ENCODE data around the gene EIF4G3. TPM values are rescaled to one million over a fixed set of nuclear protein-coding genes. Genes with fewer than 3 reads are reported as not detected.

The EIF4G3 gene
- total RNA-seq, 4 donors from 2014 or later = 56.6 to 131 (median 70.8) TPM

GRCh38 chr1:21042929-21043605 lies 133.6 kb downstream of the EIF4G3 start:
- Histone ChIP-seq H3K27me3 (no peaks in the 10 kb centered on the region), H3K4me3 (no peak overlapping the region), H3K9me3 (no peaks in the 10 kb centered on the region), H3K27ac (no peak overlapping the region), H3K4me1 (no peaks in the 10 kb centered on the region), H3K36me3 (no peaks in the 10 kb centered on the region)
- TF ChIP-seq, protein P1, sequence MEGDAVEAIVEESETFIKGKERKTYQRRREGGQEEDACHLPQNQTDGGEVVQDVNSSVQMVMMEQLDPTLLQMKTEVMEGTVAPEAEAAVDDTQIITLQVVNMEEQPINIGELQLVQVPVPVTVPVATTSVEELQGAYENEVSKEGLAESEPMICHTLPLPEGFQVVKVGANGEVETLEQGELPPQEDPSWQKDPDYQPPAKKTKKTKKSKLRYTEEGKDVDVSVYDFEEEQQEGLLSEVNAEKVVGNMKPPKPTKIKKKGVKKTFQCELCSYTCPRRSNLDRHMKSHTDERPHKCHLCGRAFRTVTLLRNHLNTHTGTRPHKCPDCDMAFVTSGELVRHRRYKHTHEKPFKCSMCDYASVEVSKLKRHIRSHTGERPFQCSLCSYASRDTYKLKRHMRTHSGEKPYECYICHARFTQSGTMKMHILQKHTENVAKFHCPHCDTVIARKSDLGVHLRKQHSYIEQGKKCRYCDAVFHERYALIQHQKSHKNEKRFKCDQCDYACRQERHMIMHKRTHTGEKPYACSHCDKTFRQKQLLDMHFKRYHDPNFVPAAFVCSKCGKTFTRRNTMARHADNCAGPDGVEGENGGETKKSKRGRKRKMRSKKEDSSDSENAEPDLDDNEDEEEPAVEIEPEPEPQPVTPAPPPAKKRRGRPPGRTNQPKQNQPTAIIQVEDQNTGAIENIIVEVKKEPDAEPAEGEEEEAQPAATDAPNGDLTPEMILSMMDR (IDR thresholded peaks at IDR 0.05) = no peak
- no peak for TF ChIP-seq POLR2A (IDR thresholded peaks at IDR 0.05)
- DNase-seq = no peak

DNA sequence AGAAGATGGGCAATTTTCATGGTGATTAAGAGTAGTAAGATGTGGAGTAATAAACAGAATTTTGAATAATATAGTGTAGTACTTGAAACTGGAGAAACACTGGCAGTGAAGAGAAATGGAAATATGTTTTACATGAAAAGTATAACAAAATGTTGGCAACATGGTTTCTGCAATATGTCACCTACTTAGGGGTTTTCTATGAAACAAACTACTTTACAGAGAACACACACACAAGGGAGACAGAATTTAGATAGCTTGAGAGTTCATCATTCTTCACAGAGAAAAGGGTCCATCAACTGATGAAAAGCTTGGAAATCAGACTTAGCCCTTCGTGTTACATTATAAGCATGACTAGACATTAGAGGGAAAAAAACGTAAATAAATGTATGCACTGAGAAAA lies 135.2 kb downstream of the EIF4G3 start:
- Histone ChIP-seq H3K36me3 (no peaks in the 10 kb centered on the region), H3K27ac (no peak overlapping the region), H3K4me3 (no peak overlapping the region), H3K4me1 (no peaks in the 10 kb centered on the region), H3K9me3 (no peaks in the 10 kb centered on the region), H3K27me3 (no peaks in the 10 kb centered on the region)
- DNase-seq = no peak
- no peak for TF ChIP-seq POLR2A (IDR thresholded peaks at IDR 0.05)
- TF ChIP-seq, protein P1 (IDR thresholded peaks at IDR 0.05) = no peak

GRCh38 chr1:21037091-21037490 lies 139.6 kb downstream of the EIF4G3 start:
- no peak overlapping the region for H3K27ac ChIP-seq
- H3K4me3 ChIP-seq = no peak overlapping the region
- no peaks in the 10 kb centered on the region for H3K36me3 ChIP-seq
- no peak for DNase-seq
- TF ChIP-seq POLR2A (IDR thresholded peaks at IDR 0.05) = no peak
- TF ChIP-seq, protein P1 (IDR thresholded peaks at IDR 0.05) = no peak
- H3K27me3 ChIP-seq = no peaks in the 10 kb centered on the region
- H3K9me3 ChIP-seq = no peaks in the 10 kb centered on the region
- H3K4me1 ChIP-seq = no peaks in the 10 kb centered on the region

GRCh38 chr1:21035794-21036193 lies 140.9 kb downstream of the EIF4G3 start:
- Histone ChIP-seq H3K36me3 (no peaks in the 10 kb centered on the region), H3K4me3 (no peak overlapping the region), H3K4me1 (no peaks in the 10 kb centered on the region), H3K27ac (no peak overlapping the region), H3K9me3 (no peaks in the 10 kb centered on the region), H3K27me3 (no peaks in the 10 kb centered on the region)
- no peak for TF ChIP-seq POLR2A (IDR thresholded peaks at IDR 0.05)
- TF ChIP-seq, protein P1 (IDR thresholded peaks at IDR 0.05) = no peak
- no peak for DNase-seq

- no peak for TF ChIP-seq POLR2A (IDR thresholded peaks at IDR 0.05)
- TF ChIP-seq, protein P1 (IDR thresholded peaks at IDR 0.05) = no peak
- H3K4me1 ChIP-seq = no peaks in the 10 kb centered on the region
- H3K9me3 ChIP-seq = no peaks in the 10 kb centered on the region
- H3K36me3 ChIP-seq = no peaks in the 10 kb centered on the region
- no peak overlapping the region for H3K4me3 ChIP-seq
- H3K27ac ChIP-seq = no peak overlapping the region
- no peak for DNase-seq
- no peaks in the 10 kb centered on the region for H3K27me3 ChIP-seq
Observed at GRCh38 chr1:21034725-21035628, 141.7 kb downstream of the EIF4G3 start.
